GM21825 (cell line): ENCODE data around the gene SUV39H2.
A peak's percentile ranks its signal among the peaks of the same experiment; 100 is the strongest.
"Not testable (repeated sequence)": the region's sequence is repeated elsewhere in the genome, so short reads cannot be mapped to it uniquely, and the experiment has no call there.

Experiments used
- ATAC-seq: cut with Tn5 transposase; IDR thresholded peaks from one replicate; pipeline ENCODE4 v1.9.1; 2021; ENCODE audit warnings: mild to moderate bottlenecking, moderate library complexity; ENCODE audit not compliant: unreplicated experiment

Gene SUV39H2

DNA sequence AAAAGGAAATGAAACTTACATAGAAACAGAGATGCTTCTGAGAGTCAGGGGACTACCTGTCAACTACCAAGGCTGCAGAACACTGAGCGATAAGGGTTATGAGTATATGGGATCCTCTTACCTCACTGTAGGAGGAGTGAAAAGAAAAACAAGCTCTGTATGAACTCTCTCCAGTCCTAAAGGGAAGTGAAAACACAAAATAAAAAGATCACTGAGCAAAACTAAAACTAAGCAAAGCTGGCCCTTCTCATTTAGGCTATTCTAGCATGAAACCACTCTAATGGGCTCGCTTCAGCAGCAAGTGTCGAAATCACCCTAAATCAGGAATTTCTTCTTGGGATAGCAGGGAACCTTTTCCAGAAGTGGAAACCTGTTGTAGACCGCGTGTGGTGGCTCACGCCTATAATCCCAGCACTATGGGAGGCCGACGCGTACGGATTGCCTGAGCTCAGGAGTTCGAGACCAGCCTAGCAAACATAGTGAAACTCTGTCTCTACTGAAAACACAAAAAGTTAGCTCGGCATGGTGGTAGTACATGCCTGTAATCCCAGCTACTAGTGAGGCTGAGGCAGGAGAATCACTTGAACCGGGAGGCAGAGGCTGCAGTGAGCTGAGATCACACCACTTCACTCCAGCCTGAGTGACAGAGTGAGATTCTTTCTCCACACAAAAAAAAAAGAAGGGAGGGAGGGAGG, 48.2 kb downstream of the SUV39H2 start:
- ATAC-seq = peak; percentile 96

DNA sequence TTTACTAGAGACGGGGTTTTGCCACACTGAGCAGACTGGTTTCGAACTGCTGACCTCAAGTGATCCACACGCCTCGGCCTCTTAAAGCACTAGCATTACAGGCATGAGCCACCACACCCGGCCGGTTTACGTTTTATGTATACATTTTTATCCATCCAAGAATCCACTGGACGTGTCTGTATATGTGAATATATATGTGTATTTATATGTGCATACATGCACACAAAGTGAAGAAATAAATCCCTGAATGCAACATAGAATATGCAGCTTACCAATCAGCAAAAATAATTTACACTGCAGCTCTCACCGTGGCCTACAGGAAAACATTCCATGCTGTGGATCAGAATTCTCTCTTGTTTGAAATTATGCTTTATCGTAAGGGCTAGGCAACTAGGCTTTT, 51.9 kb downstream of the SUV39H2 start:
- no peak for ATAC-seq

DNA sequence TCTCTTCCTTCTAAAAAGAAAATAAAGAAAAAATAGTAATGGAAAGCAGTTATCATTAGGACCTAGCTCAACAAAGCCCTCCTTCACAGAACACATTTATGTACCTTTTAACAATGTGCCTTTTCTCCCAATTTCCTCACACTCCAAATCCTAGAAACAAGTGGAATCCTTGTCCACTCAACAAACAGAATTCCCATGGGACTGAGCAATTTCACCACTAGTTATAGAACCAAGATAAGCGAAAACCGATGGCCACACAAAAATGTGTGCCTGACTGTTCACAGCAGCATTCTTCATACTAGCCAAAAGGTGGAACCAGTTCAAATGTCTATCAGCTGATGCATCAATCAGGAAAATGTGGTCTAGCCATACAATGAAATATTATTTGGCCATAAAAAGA, 57.9 kb downstream of the SUV39H2 start:
- no peak for ATAC-seq

DNA sequence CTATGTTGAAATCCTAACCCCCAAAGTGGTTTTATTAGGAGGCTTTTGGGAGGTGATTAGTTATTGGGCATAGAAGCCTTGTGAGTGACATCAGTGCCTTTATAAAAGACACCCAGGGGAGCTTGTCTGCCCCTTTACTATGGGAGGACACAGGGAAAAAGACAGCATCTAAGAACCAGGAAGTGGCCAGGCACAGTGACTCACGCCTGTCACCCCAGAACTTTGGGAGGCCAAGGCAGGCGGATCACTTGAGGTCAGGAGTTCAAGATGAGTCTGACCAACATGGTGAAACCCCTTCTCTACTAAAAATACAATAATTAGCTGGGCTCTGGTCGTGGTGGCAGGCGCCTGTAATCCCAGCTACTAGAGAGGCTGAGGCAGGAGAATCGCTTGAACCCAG, 60.3 kb downstream of the SUV39H2 start:
- ATAC-seq = not testable (repeated sequence)

DNA sequence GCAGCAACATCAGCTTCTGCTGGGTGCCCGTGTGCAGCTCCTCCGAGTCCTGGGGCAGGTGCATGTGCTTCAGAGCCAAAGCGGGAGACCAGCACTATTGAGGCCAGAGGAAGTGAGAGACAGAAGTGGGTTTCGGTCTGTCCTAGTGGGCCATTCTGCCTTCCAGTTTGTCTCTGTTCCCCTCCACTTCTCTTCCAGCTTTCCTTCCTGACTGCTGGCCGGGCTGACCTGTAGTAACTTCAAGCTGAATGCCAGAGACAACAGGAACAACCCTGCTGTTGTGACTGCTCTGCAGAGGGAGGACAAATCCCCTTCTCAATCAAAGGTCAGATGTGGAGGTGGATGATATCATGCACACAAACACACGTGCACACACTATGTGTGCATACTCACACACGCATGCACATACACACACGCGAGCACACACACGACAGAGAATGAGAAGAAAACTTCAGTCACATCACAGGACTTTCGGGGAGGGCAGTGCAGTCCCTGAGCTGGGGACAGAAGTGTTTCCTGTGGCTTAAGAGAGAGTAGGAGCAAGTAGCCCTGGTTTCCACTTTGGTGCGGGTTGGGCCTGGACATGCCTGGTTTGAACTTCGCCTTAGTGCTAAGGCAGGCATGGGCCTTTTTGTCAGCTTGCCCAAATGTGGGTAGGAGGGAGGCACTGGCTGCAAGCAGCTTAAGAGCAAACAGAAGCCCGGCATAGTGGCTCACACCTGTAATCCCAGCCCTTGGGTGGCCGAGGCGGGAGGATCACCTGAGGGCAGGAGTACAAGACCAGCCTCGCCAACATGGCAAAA, 63.7 kb downstream of the SUV39H2 start:
- peak; percentile 92 for ATAC-seq

DNA sequence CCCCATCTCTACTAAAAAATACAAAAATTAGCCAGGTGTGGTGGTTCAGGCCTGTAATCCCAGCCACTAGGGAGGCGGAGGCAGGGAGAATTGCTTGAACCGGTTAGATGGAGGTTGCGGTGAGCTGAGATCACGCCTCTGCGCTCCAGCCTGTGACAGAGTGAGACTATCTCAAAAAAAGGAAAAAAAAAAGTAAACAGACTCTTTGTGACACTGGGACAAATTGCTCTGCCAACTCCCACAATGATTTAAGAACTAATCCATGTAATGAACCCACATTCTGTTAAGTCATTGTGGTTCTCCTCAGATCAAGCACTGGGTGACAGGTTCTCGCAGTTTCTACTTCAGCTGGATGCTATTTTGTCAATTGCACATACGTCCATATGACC, 64.3 kb downstream of the SUV39H2 start:
- ATAC-seq = not testable (repeated sequence)

DNA sequence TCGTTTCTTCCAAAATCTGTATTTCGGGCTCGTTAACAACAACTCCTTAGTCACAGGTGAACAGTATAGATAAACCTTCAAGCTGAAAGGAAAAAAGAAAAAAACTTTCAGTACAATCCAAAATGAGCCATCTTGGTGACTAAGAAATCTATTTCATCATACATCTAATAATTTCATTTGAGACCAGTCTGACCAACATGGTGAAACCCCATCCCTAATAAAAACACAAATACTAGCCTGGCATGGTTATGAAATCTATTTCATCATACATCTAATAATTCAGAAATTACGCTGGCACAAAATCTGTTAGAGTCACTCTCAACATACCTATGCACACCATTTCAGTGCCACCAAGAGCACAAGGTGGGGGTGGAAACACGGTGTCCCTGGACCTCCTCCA, 66.4 kb downstream of the SUV39H2 start:
- no peak for ATAC-seq

DNA sequence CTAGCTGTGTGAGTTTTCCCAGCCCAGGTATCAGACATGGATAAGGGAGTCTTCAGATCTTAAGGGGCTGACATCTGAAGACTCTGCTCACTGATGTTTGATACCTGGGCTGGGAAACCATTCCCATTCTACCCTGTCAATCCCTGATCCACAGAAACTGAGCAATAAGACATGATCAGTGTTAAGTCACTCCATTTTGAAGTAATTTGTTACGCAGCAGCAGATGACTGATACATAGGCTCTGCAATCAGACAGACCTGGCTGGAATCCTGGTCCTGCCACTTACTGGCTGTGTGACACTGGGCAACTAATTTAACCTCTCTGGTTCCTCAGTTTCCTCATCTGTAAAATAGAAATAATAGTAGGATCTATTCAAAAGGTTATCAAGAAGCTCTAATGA, 68.6 kb downstream of the SUV39H2 start:
- no peak for ATAC-seq

DNA sequence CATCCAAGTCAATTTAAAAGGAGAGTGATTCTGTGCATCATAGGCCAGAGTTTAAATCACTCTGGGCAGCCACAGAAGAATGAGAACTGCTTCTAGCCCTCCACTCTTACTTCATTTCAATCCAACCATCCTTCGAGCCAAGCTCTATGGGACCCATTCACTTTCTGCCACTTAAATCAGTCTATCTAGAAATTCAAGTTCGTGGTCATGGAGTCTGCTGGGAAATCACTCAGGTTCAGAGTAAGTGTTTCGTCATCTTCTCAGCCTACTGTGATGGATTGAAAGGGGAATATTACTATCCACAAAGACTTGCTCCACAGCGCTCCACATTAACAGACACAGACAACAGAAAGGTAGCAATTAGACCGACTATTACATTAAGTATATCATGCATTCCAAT, 70.6 kb downstream of the SUV39H2 start:
- ATAC-seq = no peak

DNA sequence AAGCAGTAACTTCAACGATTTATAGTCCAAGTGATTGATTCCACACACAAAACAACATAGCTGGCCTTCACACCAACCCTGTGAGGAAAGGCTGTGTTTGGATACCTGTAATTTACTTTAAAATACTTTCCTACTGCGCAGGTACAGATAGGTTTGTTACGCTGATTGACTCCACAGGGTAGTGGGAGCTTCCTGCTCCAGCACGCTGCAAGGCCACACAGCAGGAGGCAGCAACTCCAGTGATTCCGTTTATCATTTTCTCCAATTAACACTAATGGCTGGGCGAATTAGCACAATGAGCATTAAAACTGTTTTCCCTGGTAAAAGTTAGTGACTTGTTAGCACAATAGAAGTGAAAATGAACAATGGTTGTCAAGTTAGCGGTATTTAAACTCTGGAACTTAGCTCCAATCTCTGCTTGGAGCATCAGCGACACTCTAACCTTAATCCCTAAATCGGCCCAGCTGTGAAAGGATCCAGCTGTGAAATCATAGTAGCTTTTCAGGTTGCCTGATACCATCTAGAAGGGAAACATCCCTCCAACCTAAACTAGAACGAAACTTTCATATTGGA, 74.3 kb downstream of the SUV39H2 start:
- ATAC-seq = no peak

DNA sequence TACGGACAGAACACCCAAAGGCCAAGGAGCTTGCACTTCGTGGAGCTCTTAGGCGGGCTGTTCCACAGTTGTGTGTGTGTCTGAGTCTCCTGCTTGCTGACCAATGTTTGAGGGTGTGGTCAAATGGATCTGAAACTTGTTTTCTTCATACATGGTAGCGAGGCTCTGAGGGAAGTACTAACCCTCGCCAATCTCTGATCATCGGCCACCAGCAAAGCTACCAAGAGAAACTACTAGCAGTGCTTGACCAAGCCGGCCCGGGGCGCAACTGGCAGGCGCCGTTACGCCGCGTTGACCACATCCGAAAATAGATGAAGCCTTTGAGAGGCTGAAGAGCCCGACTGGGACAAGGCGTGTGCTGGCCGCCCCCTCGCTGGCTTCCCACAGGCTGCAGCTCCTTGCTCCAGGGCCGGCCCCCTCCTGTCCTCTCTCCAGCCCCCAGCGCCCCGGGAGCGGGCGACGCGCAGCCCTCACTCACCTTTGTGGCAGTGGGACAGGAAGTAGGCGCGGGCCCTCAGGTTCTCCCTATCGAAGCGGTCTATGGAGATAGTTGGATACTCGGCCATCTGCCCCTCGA, 74.8 kb downstream of the SUV39H2 start:
- ATAC-seq = peak; percentile 36
